Neuronal stem cell (in vitro differentiated cells): Measurements from ENCODE around the gene ETV6. TPM values are rescaled to one million over a fixed set of nuclear protein-coding genes. Genes with fewer than 3 reads are reported as not detected.

Experiments
- DNase-seq: peaks from one replicate; pipeline ENCODE4 v3.0.0-alpha.2; 2013; ENCODE audit warnings: low spot score
- H2AFZ ChIP-seq: one replicate; pipeline ENCODE4 v1.6.1; 2013; ENCODE audit warnings: mild to moderate bottlenecking, low read length, inconsistent platforms
- H2AK5ac ChIP-seq: 2 replicates; pipeline ENCODE4 v1.6.1; 2013; ENCODE audit warnings: low read depth, mild to moderate bottlenecking, inconsistent platforms, low read length, moderate library complexity, mixed read lengths
- H2BK120ac ChIP-seq: 2 replicates; pipeline ENCODE4 v1.6.1; 2013; ENCODE audit warnings: low read depth, mild to moderate bottlenecking, inconsistent platforms, low read length, moderate library complexity, mixed read lengths
- H2BK12ac ChIP-seq: one replicate; pipeline ENCODE4 v1.6.1; 2013; ENCODE audit warnings: low read length, inconsistent platforms
- H2BK15ac ChIP-seq: 2 replicates; pipeline ENCODE4 v1.6.1; 2013; ENCODE audit warnings: mild to moderate bottlenecking, low read length, inconsistent platforms, mixed read lengths
- H2BK5ac ChIP-seq: one replicate; pipeline ENCODE4 v1.6.1; 2013; ENCODE audit warnings: inconsistent platforms, mild to moderate bottlenecking, low read length, moderate library complexity
- H3K14ac ChIP-seq: one replicate; pipeline ENCODE4 v1.6.1; 2013; ENCODE audit warnings: low read length, inconsistent platforms
- H3K18ac ChIP-seq: 2 replicates; pipeline ENCODE4 v1.6.1; 2013; ENCODE audit warnings: low read length, inconsistent platforms
- H3K23ac ChIP-seq: 2 replicates; pipeline ENCODE4 v1.6.1; 2013; ENCODE audit warnings: low read depth, mild to moderate bottlenecking, mixed read lengths, low read length, inconsistent platforms; ENCODE audit not compliant: poor library complexity
- H3K27ac ChIP-seq: replicated peaks from 3 replicates; pipeline ENCODE4 v1.5.1; 2013; ENCODE audit warnings: low read length, inconsistent platforms
- H3K27me3 ChIP-seq, 3 experiments: 2 replicates each; pipeline ENCODE4 v1.6.1; 2013; ENCODE audit warnings: low read length in 3 of 3, mild to moderate bottlenecking in 2 of 3, inconsistent platforms in 1 of 3, low read depth in 1 of 3, mixed read lengths in 1 of 3, moderate library complexity in 1 of 3; ENCODE audit not compliant: control insufficient read depth in 3 of 3, insufficient read depth in 3 of 3
- H3K36me3 ChIP-seq, 2 donors: replicated peaks in 1 of 2; 2 replicates each; pipeline ENCODE4 v1.6.1; 2013; ENCODE audit warnings: low read length in 2 of 2; ENCODE audit not compliant: control insufficient read depth in 2 of 2, insufficient read depth in 2 of 2
- H3K4ac ChIP-seq: 2 replicates; pipeline ENCODE4 v1.6.1; 2013; ENCODE audit warnings: inconsistent platforms, mild to moderate bottlenecking, low read length, moderate library complexity
- H3K4me1 ChIP-seq, 2 donors: 1 replicate in 1 of 2; 2 replicates in 1 of 2; pipeline ENCODE4 v1.6.1; 2013; ENCODE audit warnings: low read length in 2 of 2, low read depth in 1 of 2; ENCODE audit not compliant: control insufficient read depth in 2 of 2, insufficient read depth in 1 of 2
- H3K4me2 ChIP-seq: one replicate; pipeline ENCODE4 v1.6.1; 2013; ENCODE audit warnings: mild to moderate bottlenecking, low read length, inconsistent platforms; ENCODE audit not compliant: insufficient read depth, poor library complexity, severe bottlenecking
- H3K4me3 ChIP-seq, 2 donors: 2 replicates each; pipeline ENCODE4 v1.5.1; 2013; ENCODE audit warnings: low read length in 2 of 2, mild to moderate bottlenecking in 2 of 2, inconsistent platforms in 1 of 2, moderate library complexity in 1 of 2
- H3K79me1 ChIP-seq: one replicate; pipeline ENCODE4 v1.6.1; 2013; ENCODE audit warnings: low read depth, mild to moderate bottlenecking, inconsistent platforms, low read length, moderate library complexity
- H3K9ac ChIP-seq: one replicate; pipeline ENCODE4 v1.6.1; 2013; ENCODE audit warnings: mild to moderate bottlenecking, low read depth, low read length, inconsistent platforms; ENCODE audit not compliant: poor library complexity
- H3K9me3 ChIP-seq, 2 donors: replicated peaks in 1 of 2; 2 replicates each; pipeline versions ENCODE3 to v1.6.1; 2013; ENCODE audit warnings: low read length in 2 of 2, mild to moderate bottlenecking in 2 of 2, inconsistent platforms in 1 of 2, low read depth in 1 of 2, mixed read lengths in 1 of 2, moderate library complexity in 1 of 2; ENCODE audit not compliant: control insufficient read depth in 2 of 2, insufficient read depth in 1 of 2
- H4K8ac ChIP-seq: one replicate; pipeline ENCODE4 v1.6.1; 2013; ENCODE audit warnings: low read depth, mild to moderate bottlenecking, inconsistent platforms, low read length, moderate library complexity
- H4K91ac ChIP-seq: one replicate; pipeline ENCODE4 v1.6.1; 2013; ENCODE audit warnings: low read length, low read depth, mild to moderate bottlenecking, inconsistent platforms; ENCODE audit not compliant: poor library complexity
- WGBS, 2 donors: extraction: QIAGEN DNeasy Blood & Tissue Kit; methylation state at CpG; one replicate each; pipeline ENCODE4 v1.1.7; 2013; ENCODE audit warnings: missing lambda C conversion rate in 2 of 2, mixed read lengths in 1 of 2; ENCODE audit not compliant: insufficient read length in 2 of 2, insufficient replicate concordance in 1 of 2; ENCODE audit errors: extremely low coverage in 2 of 2; 5-methylcytosine and 5-hydroxymethylcytosine counted together
- polyA plus RNA-seq, 2 experiments: library from polyadenylated mRNA; stranded (reverse); fragments of 200-250 nt; gene quantifications; one replicate each; pipeline ENCODE4 v1.2.3, GENCODE V29; 2013

Gene ETV6
- polyA plus RNA-seq (2013, experiment 1 of 2), result 7.3 TPM
- polyA plus RNA-seq (2013, experiment 2 of 2), result 7.5 TPM

- Histone ChIP-seq H2BK120ac (peak within 1 kb of the TSS; percentile 18), H3K27ac (peak within 1 kb of the TSS; percentile 99), H3K23ac (no peak within 1 kb of the TSS), H3K9me3 (no peaks in the 10 kb centered on the region), H3K4me1 (peaks cover 12 to 14% of the 10 kb centered on the region in 2 donors), H3K18ac (peak within 1 kb of the TSS; percentile 97), H3K4ac (no peak within 1 kb of the TSS), H3K79me1 (peaks cover 4% of the 10 kb centered on the region), H3K4me3 (peak within 1 kb of the TSS; percentile 89 to 92), H3K36me3 (no peaks in the 10 kb centered on the region), H4K8ac (no peak within 1 kb of the TSS), H3K4me2 (peak within 1 kb of the TSS; percentile 73), H3K27me3 (no peaks in the 10 kb centered on the region), H2BK5ac (peak within 1 kb of the TSS; percentile 40), H2AFZ (peak within 1 kb of the TSS; percentile 86), H2BK15ac (peak within 1 kb of the TSS; percentile 39), H2AK5ac (no peak within 1 kb of the TSS), H3K9ac (peak within 1 kb of the TSS; percentile 91), H2BK12ac (no peak within 1 kb of the TSS), H3K14ac (no peak within 1 kb of the TSS), H4K91ac (no peak within 1 kb of the TSS)
- peak; percentile 69 for DNase-seq
- no CpG with 5 or more reads among the region's 86 CpGs for WGBS, 2 donors
These were observed at the start of gene ETV6 for GRCh38 chr12:11649413-11650285. TSS of gene ETV6 (plus strand) at chr12:11649674. CDS start at chr12:11650128, 454 bp downstream.

DNA sequence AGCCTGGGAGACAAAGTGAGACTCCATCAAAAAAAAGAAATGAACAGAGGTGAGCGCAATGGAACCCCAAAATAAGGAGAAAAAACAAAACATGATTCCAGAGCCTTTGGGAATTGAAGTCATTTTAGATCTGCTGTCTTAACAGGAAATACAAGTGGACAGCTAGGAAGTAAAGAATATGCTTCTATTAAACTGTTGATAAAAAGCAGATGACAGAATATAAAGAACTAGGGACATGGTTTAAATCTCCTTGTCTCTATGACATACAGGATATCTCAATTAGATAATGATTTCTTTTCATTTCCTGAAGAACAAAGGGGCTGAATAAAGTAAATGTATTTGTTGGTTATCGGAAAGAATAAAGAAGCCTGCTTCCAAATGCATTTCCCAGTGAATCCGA lies 49.3 kb upstream of the ETV6 start:
- no peak overlapping the region for H2BK120ac ChIP-seq
- no peak overlapping the region for H4K8ac ChIP-seq
- H2BK12ac ChIP-seq, result no peak overlapping the region
- H3K9me3 ChIP-seq, result peaks cover 0 to 2% of the 10 kb centered on the region in 2 donors
- no peak for DNase-seq
- H3K4me3 ChIP-seq, result no peak overlapping the region
- no peak overlapping the region for H2AFZ ChIP-seq
- H3K4ac ChIP-seq, result no peak overlapping the region
- H2AK5ac ChIP-seq, result no peak overlapping the region
- H3K36me3 ChIP-seq, result no peaks in the 10 kb centered on the region
- H2BK15ac ChIP-seq, result no peak overlapping the region
- no peak overlapping the region for H2BK5ac ChIP-seq
- H3K79me1 ChIP-seq, result no peaks in the 10 kb centered on the region
- H3K27me3 ChIP-seq, result no peaks in the 10 kb centered on the region
- H3K4me2 ChIP-seq, result no peak overlapping the region
- no peaks in the 10 kb centered on the region for H3K4me1 ChIP-seq
- H3K14ac ChIP-seq, result no peak overlapping the region
- no peak overlapping the region for H4K91ac ChIP-seq
- no peak overlapping the region for H3K9ac ChIP-seq
- no peak overlapping the region for H3K23ac ChIP-seq
- H3K27ac ChIP-seq, result no peak overlapping the region
- no peak overlapping the region for H3K18ac ChIP-seq
- no CpG with 5 or more reads among the region's 3 CpGs for WGBS, 2 donors

DNA sequence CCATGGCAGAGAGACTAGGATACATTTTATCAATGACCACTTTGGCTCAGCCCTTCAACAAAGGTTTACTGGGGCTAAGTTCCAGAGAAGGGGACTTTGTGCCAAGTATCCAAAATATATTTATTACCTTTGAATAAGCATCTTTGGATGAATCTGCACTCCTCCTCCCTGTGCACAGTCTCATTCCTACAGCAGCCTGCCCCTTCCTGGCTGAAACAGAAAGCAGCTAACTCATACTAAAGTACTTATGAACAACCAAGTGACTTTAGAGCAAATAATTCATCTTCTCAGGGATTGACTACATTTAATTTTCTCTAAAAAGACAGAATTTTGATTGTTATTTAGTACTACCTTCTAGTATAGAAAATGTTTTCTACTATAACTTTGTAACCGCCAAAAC lies 47.8 kb upstream of the ETV6 start:
- Histone ChIP-seq H3K27ac (no peak overlapping the region), H3K9ac (no peak overlapping the region), H2BK12ac (no peak overlapping the region), H3K36me3 (no peaks in the 10 kb centered on the region), H3K4me1 (no peaks in the 10 kb centered on the region), H3K4me3 (no peak overlapping the region), H2AK5ac (no peak overlapping the region), H4K8ac (no peak overlapping the region), H3K23ac (no peak overlapping the region), H2BK15ac (no peak overlapping the region), H3K9me3 (peaks cover 0 to 2% of the 10 kb centered on the region in 2 donors), H2BK120ac (no peak overlapping the region), H3K14ac (no peak overlapping the region), H3K18ac (no peak overlapping the region), H3K27me3 (no peaks in the 10 kb centered on the region), H3K79me1 (no peaks in the 10 kb centered on the region), H2BK5ac (no peak overlapping the region), H4K91ac (no peak overlapping the region), H2AFZ (no peak overlapping the region), H3K4ac (no peak overlapping the region), H3K4me2 (no peak overlapping the region)
- no peak for DNase-seq
- no CpG with 5 or more reads among the region's 1 CpG for WGBS, 2 donors

- Histone ChIP-seq H3K23ac (no peak overlapping the region), H3K27ac (no peak overlapping the region), H3K9ac (no peak overlapping the region), H4K8ac (no peak overlapping the region), H3K4ac (no peak overlapping the region), H3K9me3 (no peaks in the 10 kb centered on the region), H3K27me3 (no peaks in the 10 kb centered on the region), H2AK5ac (no peak overlapping the region), H2BK12ac (no peak overlapping the region), H2AFZ (peak overlapping the region; percentile 26), H3K79me1 (no peaks in the 10 kb centered on the region), H3K4me1 (peaks cover 0 to 11% of the 10 kb centered on the region in 2 donors), H2BK5ac (no peak overlapping the region), H3K36me3 (no peaks in the 10 kb centered on the region), H4K91ac (no peak overlapping the region), H3K4me3 (no peak overlapping the region), H2BK120ac (no peak overlapping the region), H3K14ac (no peak overlapping the region), H3K18ac (no peak overlapping the region), H3K4me2 (no peak overlapping the region), H2BK15ac (no peak overlapping the region)
- no peak for DNase-seq
- no CpG with 5 or more reads among the region's 10 CpGs for WGBS, 2 donors
These were observed 42.0 kb upstream of the ETV6 start for GRCh38 chr12:11607313-11608081.
